Measurements from ENCODE around the gene FAM76A.
"Not testable (repeated sequence)": the region's sequence is repeated elsewhere in the genome, so short reads cannot be mapped to it uniquely, and the experiment has no call there.

Gene FAM76A

GRCh38 chr1:27782950-27783349, 57.2 kb downstream of the FAM76A start:
- no peak for DNase-seq

GRCh38 chr1:27784700-27785099, 58.9 kb downstream of the FAM76A start:
- no peak for DNase-seq

GRCh38 chr1:27785781-27786455, 60.2 kb downstream of the FAM76A start:
- no peak for DNase-seq

- DNase-seq, result no peak
Measured at GRCh38 chr1:27787895-27788294, 62.1 kb downstream of the FAM76A start.

- DNase-seq, result no peak
Measured at GRCh38 chr1:27789540-27790041, 63.8 kb downstream of the FAM76A start.

- DNase-seq, result not testable (repeated sequence)
Measured at GRCh38 chr1:27790270-27790669, 64.5 kb downstream of the FAM76A start.

GRCh38 chr1:27795601-27796000, 69.8 kb downstream of the FAM76A start:
- no peak for DNase-seq

- DNase-seq, result no peak
Measured at GRCh38 chr1:27804791-27805190, 79.0 kb downstream of the FAM76A start.

- DNase-seq, result no peak
Measured at GRCh38 chr1:27806758-27807157, 81.0 kb downstream of the FAM76A start.

GRCh38 chr1:27807385-27807784, 81.6 kb downstream of the FAM76A start:
- no peak for DNase-seq

GRCh38 chr1:27808131-27808530, 82.4 kb downstream of the FAM76A start:
- DNase-seq, result not testable (repeated sequence)

GRCh38 chr1:27809883-27810282, 84.1 kb downstream of the FAM76A start:
- DNase-seq, result no peak

GRCh38 chr1:27811741-27812500, 86.2 kb downstream of the FAM76A start:
- DNase-seq, result no peak

Data from NCI-H2081 treated with DMSO at 0.1 percent for 48 hours (cell line).